NCI-H1436 (cell line): ENCODE data around the gene ZNF619.

ENCODE experiments used
- DNase-seq: peaks from one replicate; lab custom pipeline; 2025; lab: John Stamatoyannopoulos, UW

The ZNF619 gene

DNA sequence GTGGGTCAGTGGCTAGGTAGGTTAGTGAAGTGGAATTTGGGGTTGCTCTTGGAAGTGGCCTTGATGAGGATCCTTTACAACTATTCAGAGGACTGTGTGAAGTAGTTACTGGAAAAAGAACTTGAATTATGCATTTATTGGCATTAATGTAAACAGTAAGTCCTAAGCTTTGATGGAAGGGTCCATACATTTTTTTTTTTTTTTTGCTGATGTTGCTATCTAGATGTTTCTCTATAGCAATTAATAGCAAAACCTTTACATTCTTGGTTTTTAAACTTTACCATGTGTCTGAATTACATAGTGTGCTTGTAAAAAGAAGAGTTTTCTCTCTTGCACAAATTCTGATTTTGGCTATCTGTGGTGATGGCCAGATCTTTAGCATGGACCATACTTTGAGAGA is 57.4 kb downstream of the ZNF619 start:
- DNase-seq, result no peak
